ENCODE data around the gene INA. TPM values are rescaled to one million over a fixed set of nuclear protein-coding genes. Genes with fewer than 3 reads are reported as not detected.

INA gene
- total RNA-seq, 1 experiment from 2014 or later: 14.0 TPM

GRCh38 chr10:103276251-103276895 lies 565 bp upstream of the INA start:
- Mint-ChIP-seq H3K4me3 (peak overlapping the region; percentile 73 to 89), H3K36me3 (ENCODE audit: insufficient read depth in 1 of 3, low read depth in 3 of 3) (no peaks in the 10 kb centered on the region), H3K27me3 (ENCODE audit: low read depth) (peaks cover 67% of the 10 kb centered on the region), H3K27ac (no peak overlapping the region), H3K9me3 (no peaks in the 10 kb centered on the region; a peak in 1 of 5 replicates), H3K4me1 (peaks cover 16 to 21% of the 10 kb centered on the region in 2 experiments)
- no peak overlapping the region for H4K91ac ChIP-seq (ENCODE audit: insufficient read length, low read depth, low read length)
- no peak for TF ChIP-seq CTCF (conservative IDR thresholded peaks at IDR 0.05)
- no peaks in the 10 kb centered on the region for H3K79me2 ChIP-seq (ENCODE audit: insufficient read depth, low read length)
- H2BK20ac ChIP-seq (ENCODE audit: low read depth, low read length, poor library complexity, severe bottlenecking): no peak overlapping the region
- no peak overlapping the region for H3T11ph ChIP-seq (ENCODE audit: low read length)
- H2BK15ac ChIP-seq (ENCODE audit: low read depth, low read length): no peak overlapping the region
- no peak overlapping the region for H2BK5ac ChIP-seq (ENCODE audit: insufficient read length, low read length)
- H4K8ac ChIP-seq (replicated peaks; ENCODE audit: insufficient read length, low read depth, low read length): no peak overlapping the region
- no peaks in the 10 kb centered on the region for H3K4me1 ChIP-seq (ENCODE audit: insufficient read depth, low read length)
- DNase-seq: peak; percentile 30
- H4K5ac ChIP-seq (ENCODE audit: insufficient read length, low read depth, low read length): no peak overlapping the region
- H3K23me2 ChIP-seq (ENCODE audit: insufficient read length, low read depth, low read length, poor library complexity, severe bottlenecking): peaks cover 14% of the 10 kb centered on the region
- H3K9ac ChIP-seq (ENCODE audit: extremely low read depth, insufficient read length, low read length): no peak overlapping the region
- H3K79me1 ChIP-seq (ENCODE audit: insufficient read depth, low read depth, low read length, poor library complexity, severe bottlenecking): no peaks in the 10 kb centered on the region
- no peak overlapping the region for H3K4ac ChIP-seq (ENCODE audit: low read depth, low read length)
- no peak overlapping the region for H2AK5ac ChIP-seq (ENCODE audit: insufficient read length, low read length)
- H3K14ac ChIP-seq (ENCODE audit: insufficient read depth, low read length): no peak overlapping the region
- peaks cover 24% of the 10 kb centered on the region for H3K27me3 ChIP-seq (ENCODE audit: insufficient read depth, low read length)
- no peak overlapping the region for H2BK12ac ChIP-seq (ENCODE audit: insufficient read length, low read depth, low read length)
- H2BK120ac ChIP-seq (ENCODE audit: low read depth, low read length, poor library complexity, severe bottlenecking): no peak overlapping the region
- H3K23ac ChIP-seq (ENCODE audit: insufficient read length, low read depth, low read length): no peak overlapping the region
- H3K27ac ChIP-seq (ENCODE audit: insufficient read length, low read depth, low read length): no peak overlapping the region
- no peak overlapping the region for H3K18ac ChIP-seq (ENCODE audit: insufficient read length, low read depth, low read length)
- peak overlapping the region; percentile 67 for H2AFZ ChIP-seq (ENCODE audit: low read length)
- H3K4me2 ChIP-seq (ENCODE audit: insufficient read depth, insufficient read length, low read length): peak overlapping the region; percentile 84
- H3K9me3 ChIP-seq (ENCODE audit: control insufficient read depth, low read depth, low read length): no peaks in the 10 kb centered on the region
- no CpG with 5 or more reads among the region's 21 CpGs for WGBS (ENCODE audit: extremely low coverage, insufficient read length, low lambda C conversion rate)
- no peak overlapping the region for H3K56ac ChIP-seq (ENCODE audit: insufficient read length, low read depth, low read length)
- no peaks in the 10 kb centered on the region for H4K20me1 ChIP-seq (ENCODE audit: control insufficient read depth, insufficient read depth, insufficient read length)
